ENCODE measurements around the gene RP9. TPM values are rescaled to one million over a fixed set of nuclear protein-coding genes. Genes with fewer than 3 reads are reported as not detected.

Gene RP9
- total and polyA plus RNA-seq, 2 of the 13 experiments (the other 11 are each of a cell fraction or from before 2014, with no cell fraction given) = 14.2 to 18.6 TPM

GRCh38 chr7:33128990-33129805 lies 20.0 kb upstream of the RP9 start, which contains the start of gene BBS9 (continued):
- peak; percentile 77 for TF ChIP-seq ZNF687 (CRISPR knock-in tag; IDR thresholded peaks at IDR 0.05)
- no peak for TF ChIP-seq ZBTB3 (CRISPR knock-in tag; IDR thresholded peaks at IDR 0.05; ENCODE audit: borderline replicate concordance, low read depth)
- TF ChIP-seq ZNF567 (CRISPR knock-in tag; IDR thresholded peaks at IDR 0.05; ENCODE audit: borderline replicate concordance) = 0 out of 2 replicates have a peak, but pooled peaks have one; percentile 17
- no peak for TF ChIP-seq HNRNPUL1 (IDR thresholded peaks at IDR 0.05; ENCODE audit: low read depth, low read length)
- no peak for TF ChIP-seq XRCC5 (optimal IDR thresholded peaks at IDR 0.05; ENCODE audit: low read length)
- TF ChIP-seq IKZF4 (CRISPR knock-in tag; IDR thresholded peaks at IDR 0.05; ENCODE audit: borderline replicate concordance, low read depth, not compliant biosample characterization) = no peak
- no peak for TF ChIP-seq HNF4G (IDR thresholded peaks at IDR 0.05; ENCODE audit: borderline replicate concordance, low read depth, low read length)
- TF ChIP-seq HNF4G (CRISPR knock-in tag; IDR thresholded peaks at IDR 0.05; ENCODE audit: borderline replicate concordance, low read depth) = no peak; the same call in 1 of the 2 replicates
- peak; percentile 37; the same call in 1 of the 2 replicates for TF ChIP-seq KMT2A (CRISPR knock-in tag; IDR thresholded peaks at IDR 0.05)
- TF ChIP-seq ZNF333 (CRISPR knock-in tag; IDR thresholded peaks at IDR 0.05; ENCODE audit: borderline replicate concordance) = peak; percentile 71; the same call in 1 of the 2 replicates
- no peak; the same call in none of the 2 replicates for TF ChIP-seq KLF9 (CRISPR knock-in tag; IDR thresholded peaks at IDR 0.05; ENCODE audit: low read depth)
- TF ChIP-seq HOMEZ (CRISPR knock-in tag; IDR thresholded peaks at IDR 0.05; ENCODE audit: low read depth) = peak; percentile 51; the same call in 1 of the 2 replicates
- no peak for TF ChIP-seq ZNF382 (CRISPR knock-in tag; IDR thresholded peaks at IDR 0.05; ENCODE audit: borderline replicate concordance)
- TF ChIP-seq KDM2A (CRISPR knock-in tag; IDR thresholded peaks at IDR 0.05; ENCODE audit: borderline replicate concordance, low read depth) = peak; percentile 63; the same call in 1 of the 2 replicates
- TF ChIP-seq GTF2F1 (IDR thresholded peaks at IDR 0.05; ENCODE audit: low read length) = no peak
- TF ChIP-seq HMG20B (CRISPR knock-in tag; conservative IDR thresholded peaks at IDR 0.05) = no peak
- peak; percentile 94 for TF ChIP-seq ZNF143 (CRISPR knock-in tag; IDR thresholded peaks at IDR 0.05)
- no peak for TF ChIP-seq SAFB2 (CRISPR knock-in tag; IDR thresholded peaks at IDR 0.05; ENCODE audit: borderline replicate concordance, low read depth)
- TF ChIP-seq ZNF34 (CRISPR knock-in tag; IDR thresholded peaks at IDR 0.05; ENCODE audit: borderline replicate concordance) = no peak
- TF ChIP-seq ZBTB4 (CRISPR knock-in tag; IDR thresholded peaks at IDR 0.05; ENCODE audit: borderline replicate concordance) = 0 out of 2 replicates have a peak, but pooled peaks have one; percentile 59
